ENCODE results near the gene NKX2-4.

DNA sequence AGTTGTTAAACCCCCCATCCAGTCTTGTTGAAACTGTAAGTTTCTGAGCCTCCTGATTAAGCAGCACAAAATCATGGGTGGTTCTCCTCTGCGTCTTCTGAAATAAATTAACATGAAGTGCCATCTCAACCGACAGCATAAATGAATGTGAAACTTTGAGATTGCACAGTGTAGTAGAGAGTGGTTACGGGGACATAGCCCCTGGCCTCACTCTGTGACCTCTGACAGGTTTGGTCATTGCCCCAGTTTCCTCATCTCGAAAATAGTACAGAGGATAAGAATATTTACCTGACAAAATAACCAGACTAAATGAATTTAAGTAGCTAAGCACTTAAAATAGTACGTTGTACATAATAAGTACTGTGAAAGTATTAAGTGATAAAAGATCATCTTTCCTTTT is 19.1 kb downstream of the NKX2-4 start:
- TF ChIP-seq TOE1 (CRISPR knock-in tag; IDR thresholded peaks at IDR 0.05) (no peak), KAT7 (CRISPR knock-in tag; IDR thresholded peaks at IDR 0.05; ENCODE audit: borderline replicate concordance) (no peak), PCBP2 (optimal IDR thresholded peaks at IDR 0.05; ENCODE audit: low read depth, low read length, poor library complexity, severe bottlenecking) (no peak), ATAD3A (CRISPR knock-in tag; IDR thresholded peaks at IDR 0.05) (no peak), POLR2AphosphoS5 (IDR thresholded peaks at IDR 0.05; ENCODE audit: low read depth, low read length) (no peak), SNRNP70 (IDR thresholded peaks at IDR 0.05; ENCODE audit: low read depth, low read length) (no peak), ZNF549 (CRISPR knock-in tag; IDR thresholded peaks at IDR 0.05) (no peak), TCF7 (IDR thresholded peaks at IDR 0.05; ENCODE audit: low read depth) (no peak), RAD21 (CRISPR knock-in tag; IDR thresholded peaks at IDR 0.05) (no peak), SRSF4 (IDR thresholded peaks at IDR 0.05; ENCODE audit: low read depth, low read length, poor library complexity, severe bottlenecking) (no peak)
- TF ChIP-seq, protein P1, sequence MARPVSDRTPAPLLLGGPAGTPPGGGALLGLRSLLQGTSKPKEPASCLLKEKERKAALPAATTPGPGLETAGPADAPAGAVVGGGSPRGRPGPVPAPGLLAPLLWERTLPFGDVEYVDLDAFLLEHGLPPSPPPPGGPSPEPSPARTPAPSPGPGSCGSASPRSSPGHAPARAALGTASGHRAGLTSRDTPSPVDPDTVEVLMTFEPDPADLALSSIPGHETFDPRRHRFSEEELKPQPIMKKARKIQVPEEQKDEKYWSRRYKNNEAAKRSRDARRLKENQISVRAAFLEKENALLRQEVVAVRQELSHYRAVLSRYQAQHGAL (CRISPR knock-in tag; IDR thresholded peaks at IDR 0.05; ENCODE audit: not compliant biosample characterization) = no peak
- TF ChIP-seq, protein P2, sequence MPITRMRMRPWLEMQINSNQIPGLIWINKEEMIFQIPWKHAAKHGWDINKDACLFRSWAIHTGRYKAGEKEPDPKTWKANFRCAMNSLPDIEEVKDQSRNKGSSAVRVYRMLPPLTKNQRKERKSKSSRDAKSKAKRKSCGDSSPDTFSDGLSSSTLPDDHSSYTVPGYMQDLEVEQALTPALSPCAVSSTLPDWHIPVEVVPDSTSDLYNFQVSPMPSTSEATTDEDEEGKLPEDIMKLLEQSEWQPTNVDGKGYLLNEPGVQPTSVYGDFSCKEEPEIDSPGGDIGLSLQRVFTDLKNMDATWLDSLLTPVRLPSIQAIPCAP (CRISPR knock-in tag; IDR thresholded peaks at IDR 0.05; ENCODE audit: low read depth) = no peak
- TF ChIP-seq, protein P3, sequence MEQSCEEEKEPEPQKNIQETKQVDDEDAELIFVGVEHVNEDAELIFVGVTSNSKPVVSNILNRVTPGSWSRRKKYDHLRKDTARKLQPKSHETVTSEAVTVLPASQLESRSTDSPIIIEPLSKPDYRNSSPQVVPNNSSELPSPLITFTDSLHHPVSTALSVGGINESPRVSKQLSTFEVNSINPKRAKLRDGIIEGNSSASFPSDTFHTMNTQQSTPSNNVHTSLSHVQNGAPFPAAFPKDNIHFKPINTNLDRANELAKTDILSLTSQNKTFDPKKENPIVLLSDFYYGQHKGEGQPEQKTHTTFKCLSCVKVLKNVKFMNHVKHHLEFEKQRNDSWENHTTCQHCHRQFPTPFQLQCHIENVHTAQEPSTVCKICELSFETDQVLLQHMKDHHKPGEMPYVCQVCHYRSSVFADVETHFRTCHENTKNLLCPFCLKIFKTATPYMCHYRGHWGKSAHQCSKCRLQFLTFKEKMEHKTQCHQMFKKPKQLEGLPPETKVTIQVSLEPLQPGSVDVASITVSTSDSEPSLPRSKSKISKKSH (CRISPR knock-in tag; IDR thresholded peaks at IDR 0.05; ENCODE audit: borderline replicate concordance) = no peak
- TF ChIP-seq, protein P4, sequence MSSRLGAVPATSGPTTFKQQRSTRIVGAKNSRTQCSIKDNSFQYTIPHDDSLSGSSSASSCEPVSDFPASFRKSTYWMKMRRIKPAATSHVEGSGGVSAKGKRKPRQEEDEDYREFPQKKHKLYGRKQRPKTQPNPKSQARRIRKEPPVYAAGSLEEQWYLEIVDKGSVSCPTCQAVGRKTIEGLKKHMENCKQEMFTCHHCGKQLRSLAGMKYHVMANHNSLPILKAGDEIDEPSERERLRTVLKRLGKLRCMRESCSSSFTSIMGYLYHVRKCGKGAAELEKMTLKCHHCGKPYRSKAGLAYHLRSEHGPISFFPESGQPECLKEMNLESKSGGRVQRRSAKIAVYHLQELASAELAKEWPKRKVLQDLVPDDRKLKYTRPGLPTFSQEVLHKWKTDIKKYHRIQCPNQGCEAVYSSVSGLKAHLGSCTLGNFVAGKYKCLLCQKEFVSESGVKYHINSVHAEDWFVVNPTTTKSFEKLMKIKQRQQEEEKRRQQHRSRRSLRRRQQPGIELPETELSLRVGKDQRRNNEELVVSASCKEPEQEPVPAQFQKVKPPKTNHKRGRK (CRISPR knock-in tag; IDR thresholded peaks at IDR 0.05) = no peak

Data from HepG2 (cell line).